ENCODE results near the gene TARS1. TPM values are rescaled to one million over a fixed set of nuclear protein-coding genes. Genes with fewer than 3 reads are reported as not detected.

TARS1 gene
- total and polyA plus RNA-seq, 10 of the 15 experiments (the other 5 are each of a cell fraction or from before 2014, with no cell fraction given): 163 to 350 (median 228) TPM

GRCh38 chr5:33479311-33479710 is 38.5 kb downstream of the TARS1 start:
- no TSS peak for BruUV-seq (replicated peaks)
- in situ Hi-C loops (cut with MboI): no loop called here
- POLR2A ChIA-PET: no interaction called here
- TF ChIP-seq PML (IDR thresholded peaks at IDR 0.05; ENCODE audit: low read length) (no peak), REST (IDR thresholded peaks at IDR 0.05; ENCODE audit: low read depth, low read length) (no peak), CBFB (IDR thresholded peaks at IDR 0.05; ENCODE audit: low read depth) (no peak), JUNB (IDR thresholded peaks at IDR 0.05) (no peak), EP300 (IDR thresholded peaks at IDR 0.05; ENCODE audit: borderline replicate concordance in 1 of 2, control insufficient read depth in 1 of 2, low read depth in 2 of 2, low read length in 2 of 2) (no peak), IKZF2 (IDR thresholded peaks at IDR 0.05) (no peak), TCF7 (IDR thresholded peaks at IDR 0.05; ENCODE audit: borderline replicate concordance) (no peak), WRNIP1 (IDR thresholded peaks at IDR 0.05; ENCODE audit: borderline replicate concordance, low read depth, low read length) (no peak), MTA2 (IDR thresholded peaks at IDR 0.05; ENCODE audit: low read depth) (no peak), CEBPB (IDR thresholded peaks at IDR 0.05; ENCODE audit: borderline replicate concordance in 1 of 2, low read depth in 2 of 2, low read length in 2 of 2) (no peak), GABPA (IDR thresholded peaks at IDR 0.05; ENCODE audit: low read depth) (no peak), FOS (IDR thresholded peaks at IDR 0.05; ENCODE audit: borderline replicate concordance, extremely low read depth, insufficient read length) (no peak)
- TF ChIP-seq, protein P1, sequence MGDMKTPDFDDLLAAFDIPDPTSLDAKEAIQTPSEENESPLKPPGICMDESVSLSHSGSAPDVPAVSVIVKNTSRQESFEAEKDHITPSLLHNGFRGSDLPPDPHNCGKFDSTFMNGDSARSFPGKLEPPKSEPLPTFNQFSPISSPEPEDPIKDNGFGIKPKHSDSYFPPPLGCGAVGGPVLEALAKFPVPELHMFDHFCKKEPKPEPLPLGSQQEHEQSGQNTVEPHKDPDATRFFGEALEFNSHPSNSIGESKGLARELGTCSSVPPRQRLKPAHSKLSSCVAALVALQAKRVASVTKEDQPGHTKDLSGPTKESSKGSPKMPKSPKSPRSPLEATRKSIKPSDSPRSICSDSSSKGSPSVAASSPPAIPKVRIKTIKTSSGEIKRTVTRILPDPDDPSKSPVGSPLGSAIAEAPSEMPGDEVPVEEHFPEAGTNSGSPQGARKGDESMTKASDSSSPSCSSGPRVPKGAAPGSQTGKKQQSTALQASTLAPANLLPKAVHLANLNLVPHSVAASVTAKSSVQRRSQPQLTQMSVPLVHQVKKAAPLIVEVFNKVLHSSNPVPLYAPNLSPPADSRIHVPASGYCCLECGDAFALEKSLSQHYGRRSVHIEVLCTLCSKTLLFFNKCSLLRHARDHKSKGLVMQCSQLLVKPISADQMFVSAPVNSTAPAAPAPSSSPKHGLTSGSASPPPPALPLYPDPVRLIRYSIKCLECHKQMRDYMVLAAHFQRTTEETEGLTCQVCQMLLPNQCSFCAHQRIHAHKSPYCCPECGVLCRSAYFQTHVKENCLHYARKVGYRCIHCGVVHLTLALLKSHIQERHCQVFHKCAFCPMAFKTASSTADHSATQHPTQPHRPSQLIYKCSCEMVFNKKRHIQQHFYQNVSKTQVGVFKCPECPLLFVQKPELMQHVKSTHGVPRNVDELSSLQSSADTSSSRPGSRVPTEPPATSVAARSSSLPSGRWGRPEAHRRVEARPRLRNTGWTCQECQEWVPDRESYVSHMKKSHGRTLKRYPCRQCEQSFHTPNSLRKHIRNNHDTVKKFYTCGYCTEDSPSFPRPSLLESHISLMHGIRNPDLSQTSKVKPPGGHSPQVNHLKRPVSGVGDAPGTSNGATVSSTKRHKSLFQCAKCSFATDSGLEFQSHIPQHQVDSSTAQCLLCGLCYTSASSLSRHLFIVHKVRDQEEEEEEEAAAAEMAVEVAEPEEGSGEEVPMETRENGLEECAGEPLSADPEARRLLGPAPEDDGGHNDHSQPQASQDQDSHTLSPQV (IDR thresholded peaks at IDR 0.05): no peak
- TF ChIP-seq, protein P2, sequence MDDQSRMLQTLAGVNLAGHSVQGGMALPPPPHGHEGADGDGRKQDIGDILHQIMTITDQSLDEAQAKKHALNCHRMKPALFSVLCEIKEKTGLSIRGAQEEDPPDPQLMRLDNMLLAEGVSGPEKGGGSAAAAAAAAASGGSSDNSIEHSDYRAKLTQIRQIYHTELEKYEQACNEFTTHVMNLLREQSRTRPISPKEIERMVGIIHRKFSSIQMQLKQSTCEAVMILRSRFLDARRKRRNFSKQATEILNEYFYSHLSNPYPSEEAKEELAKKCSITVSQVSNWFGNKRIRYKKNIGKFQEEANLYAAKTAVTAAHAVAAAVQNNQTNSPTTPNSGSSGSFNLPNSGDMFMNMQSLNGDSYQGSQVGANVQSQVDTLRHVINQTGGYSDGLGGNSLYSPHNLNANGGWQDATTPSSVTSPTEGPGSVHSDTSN (IDR thresholded peaks at IDR 0.05; ENCODE audit: insufficient replicate concordance, low read depth, low read length): no peak

More at GRCh38 chr5:33479311-33479710, 38.5 kb downstream of the TARS1 start:
- WGBS (ENCODE audit: insufficient coverage, insufficient replicate concordance, low lambda C conversion rate, missing lambda C conversion rate): 97% methylated on average over 3 of the region's 3 CpGs
- H3K4me1 ChIP-seq (ENCODE audit: control insufficient read depth, insufficient read depth, low read length): no peaks in the 10 kb centered on the region
- peaks cover 2 to 13% of the 10 kb centered on the region in 2 experiments for H3K36me3 ChIP-seq (ENCODE audit: control insufficient read depth in 2 of 2, insufficient read depth in 2 of 2, low read length in 1 of 2)
- no peaks in the 10 kb centered on the region for H3K79me2 ChIP-seq (ENCODE audit: control insufficient read depth, insufficient read depth, low read length)
- ChIA-PET SMC1A (ENCODE audit: uncharacterized antibody, unreplicated experiment) (interaction anchor here (1.3 to 1.6 kb wide), 2 partner anchors 10 to 455 kb away, joined by 3 to 6 read pairs; no protein-coding TSS in a partner anchor), CTCF (interaction anchor here (1.0 to 1.4 kb wide), 2 partner anchors 197 to 457 kb away, joined by 3 to 5 read pairs; partner anchors contain the start of gene RXFP3), RAD21 (ENCODE audit: unreplicated experiment) (no interaction called here)
- no peak overlapping the region for H3K27ac ChIP-seq (ENCODE audit: control insufficient read depth, insufficient read depth)
- H3K4me2 ChIP-seq (ENCODE audit: control insufficient read depth, insufficient read depth): no peak overlapping the region
- H3K4me3 ChIP-seq: no peak overlapping the region
- ATAC-seq (no peak), DNase-seq (ENCODE audit: low read depth, low spot score) (no peak), FAIRE-seq (no peak)
- no peak overlapping the region for H2AFZ ChIP-seq (ENCODE audit: control insufficient read depth, low read depth, low read length)
- no peaks in the 10 kb centered on the region for H3K27me3 ChIP-seq (replicated peaks in 1 of 2; ENCODE audit: control insufficient read depth in 2 of 2, insufficient read depth in 2 of 2, low read length in 1 of 2)
- intact Hi-C loops (cut with micrococcal nuclease; ENCODE audit: unreplicated experiment): no loop called here
- H3K9ac ChIP-seq (ENCODE audit: control insufficient read depth, insufficient read depth, low read length): no peak overlapping the region
- H3K9me3 ChIP-seq (replicated peaks; ENCODE audit: control insufficient read depth, insufficient read depth, low read length): peaks cover 1% of the 10 kb centered on the region; the same call in 2 of the 3 replicates
- H4K20me1 ChIP-seq (ENCODE audit: control insufficient read depth, insufficient read depth): no peaks in the 10 kb centered on the region
